ENCODE measurements around the gene PLEKHG2. TPM values are rescaled to one million over a fixed set of nuclear protein-coding genes. Genes with fewer than 3 reads are reported as not detected.

The PLEKHG2 gene
- total RNA-seq, 1 experiment from 2014 or later, result 62.3 TPM

- TF ChIP-seq ARID4B (CRISPR knock-in tag; IDR thresholded peaks at IDR 0.05; ENCODE audit: borderline replicate concordance), result no peak
- TF ChIP-seq E2F1 (CRISPR knock-in tag; IDR thresholded peaks at IDR 0.05), result no peak
- TF ChIP-seq NR1H2 (CRISPR knock-in tag; IDR thresholded peaks at IDR 0.05), result no peak
- TF ChIP-seq FOXP4 (CRISPR knock-in tag; IDR thresholded peaks at IDR 0.05), result no peak
- no peak for TF ChIP-seq E2F5 (CRISPR knock-in tag; IDR thresholded peaks at IDR 0.05)
- no peak for TF ChIP-seq ELF4 (CRISPR knock-in tag; IDR thresholded peaks at IDR 0.05; ENCODE audit: low read depth)
- POLR2A ChIA-PET, result interaction anchor here (0.5 to 2.3 kb wide), 7 partner anchors 8 to 81 kb away, joined by 5 to 11 read pairs (median 8); partner anchors contain the start of genes MED29, PAF1 and RPS16
- H3K4me3 Mint-ChIP-seq, result peak overlapping the region; percentile 99
- H3K36me3 Mint-ChIP-seq, result peaks cover 8% of the 10 kb centered on the region; the same call in 1 of the 2 replicates
- no peak for DNase-seq (ENCODE audit: low spot score)
- ATAC-seq, result no peak
- peak overlapping the region; percentile 84 for H3K27ac Mint-ChIP-seq
- no peaks in the 10 kb centered on the region for H3K9me3 Mint-ChIP-seq
- H3K4me1 Mint-ChIP-seq, result peaks cover 48% of the 10 kb centered on the region
- CTCF ChIA-PET, result interaction anchor here (0.5 to 2.3 kb wide), 9 partner anchors 10 to 99 kb away, joined by 3 to 43 read pairs (median 5); partner anchors contain the start of genes MED29 and PAF1
- H3K27me3 Mint-ChIP-seq (ENCODE audit: low read depth), result no peaks in the 10 kb centered on the region
Measured at GRCh38 chr19:39411081-39411831, 1.2 kb upstream of the PLEKHG2 start.

GRCh38 chr19:39411832-39412099, 703 bp upstream of the PLEKHG2 start:
- DNase-seq (ENCODE audit: low spot score) (peak; percentile 90), ATAC-seq (peak; percentile 8)
- peaks cover 47% of the 10 kb centered on the region for H3K4me1 Mint-ChIP-seq
- H3K9me3 Mint-ChIP-seq, result no peaks in the 10 kb centered on the region
- ChIA-PET CTCF (interaction anchor here (0.6 to 2.3 kb wide), 11 partner anchors 11 to 64 kb away, joined by 3 to 43 read pairs (median 4); partner anchors contain the start of genes MED29, PAF1 and RPS16), POLR2A (interaction anchor here (0.5 to 2.3 kb wide), 7 partner anchors 8 to 80 kb away, joined by 5 to 11 read pairs (median 8); partner anchors contain the start of genes MED29, PAF1 and RPS16)
- peaks cover 8% of the 10 kb centered on the region; the same call in 1 of the 2 replicates for H3K36me3 Mint-ChIP-seq
- H3K27ac Mint-ChIP-seq, result peak overlapping the region; percentile 84
- no peaks in the 10 kb centered on the region for H3K27me3 Mint-ChIP-seq (ENCODE audit: low read depth)
- H3K4me3 Mint-ChIP-seq, result peak overlapping the region; percentile 99
- TF ChIP-seq PRRX2 (CRISPR knock-in tag; IDR thresholded peaks at IDR 0.05) (no peak), CTCF (IDR thresholded peaks at IDR 0.05) (peak; percentile 91), TP53 (CRISPR knock-in tag; IDR thresholded peaks at IDR 0.05) (no peak), ARID4B (CRISPR knock-in tag; IDR thresholded peaks at IDR 0.05; ENCODE audit: borderline replicate concordance) (no peak), ERG (CRISPR knock-in tag; IDR thresholded peaks at IDR 0.05) (no peak), PRDM15 (CRISPR knock-in tag; IDR thresholded peaks at IDR 0.05) (no peak), ETV6 (CRISPR knock-in tag; IDR thresholded peaks at IDR 0.05) (no peak)

Data from WTC11 (cell line).